Neutrophil (primary cell): Measurements from ENCODE around the gene ELMO1.

Experiments
- H3K27ac ChIP-seq: fragments of 200-600 bp; sonication (generic); 2 replicates; pipeline ENCODE4 v1.5.1; 2016; ENCODE audit warnings: mild to moderate bottlenecking, moderate library complexity
- H3K27me3 ChIP-seq: fragments of 200-600 bp; sonication (generic); 2 replicates; pipeline ENCODE4 v1.6.0; 2016; ENCODE audit warnings: mild to moderate bottlenecking
- H3K36me3 ChIP-seq: fragments of 200-600 bp; sonication (generic); 2 replicates; pipeline ENCODE4 v1.5.1; 2017
- H3K4me1 ChIP-seq, 2 experiments: fragments of 200-600 bp in 1 of 2; sonication (generic) in 1 of 2; 1 replicate in 1 of 2; 2 replicates in 1 of 2; pipeline versions ENCODE4 v1.5.1 to v1.6.1; 2013 to 2016; ENCODE audit warnings: low read depth in 1 of 2, low read length in 1 of 2, mild to moderate bottlenecking in 1 of 2, moderate library complexity in 1 of 2; ENCODE audit not compliant: control insufficient read depth in 1 of 2, insufficient read depth in 1 of 2
- H3K4me3 ChIP-seq, 2 experiments: fragments of 200-600 bp in 1 of 2; sonication (generic) in 1 of 2; 1 replicate in 1 of 2; 2 replicates in 1 of 2; pipeline ENCODE4 v1.5.1; 2013 to 2016; ENCODE audit warnings: low read depth in 1 of 2, low read length in 1 of 2, mild to moderate bottlenecking in 1 of 2, moderate library complexity in 1 of 2
- H3K9me3 ChIP-seq: fragments of 200-600 bp; sonication (generic); 2 replicates; pipeline ENCODE4 v1.5.1; 2016
- CTCF ChIP-seq: fragments of 200-600 bp; sonication (generic); IDR thresholded peaks from 2 replicates; pipeline ENCODE4 v1.5.1; 2016; ENCODE audit warnings: antibody characterized with exemption

The ELMO1 gene

DNA sequence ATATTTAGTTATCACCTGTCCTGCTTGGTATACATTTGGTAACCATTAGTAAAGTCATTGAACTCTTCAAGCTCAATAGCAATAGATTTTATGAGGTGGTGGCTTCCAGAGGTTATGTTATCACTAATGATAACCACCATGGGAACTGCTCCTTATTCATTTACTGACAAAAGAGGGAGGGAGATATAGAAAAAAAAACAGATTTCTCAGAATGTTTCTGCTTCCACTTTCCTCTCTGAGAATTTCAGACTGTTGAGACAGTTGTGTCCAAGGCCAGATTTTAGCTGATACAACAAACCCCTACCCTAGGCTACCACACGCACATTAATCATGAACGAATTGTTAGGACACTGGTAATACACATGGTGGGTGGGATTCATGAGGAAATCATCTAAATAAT, 570.4 kb downstream of the ELMO1 start:
- Histone ChIP-seq H3K9me3 (no peaks in the 10 kb centered on the region), H3K4me1 (no peaks in the 10 kb centered on the region), H3K27ac (no peak overlapping the region), H3K36me3 (peaks cover 90% of the 10 kb centered on the region), H3K27me3 (no peaks in the 10 kb centered on the region), H3K4me3 (no peak overlapping the region)
- TF ChIP-seq CTCF = no peak

GRCh38 chr7:36875794-36876193, 572.9 kb downstream of the ELMO1 start:
- H3K36me3 ChIP-seq = peaks cover 90% of the 10 kb centered on the region
- H3K9me3 ChIP-seq = no peaks in the 10 kb centered on the region
- H3K4me3 ChIP-seq = no peak overlapping the region
- no peaks in the 10 kb centered on the region for H3K27me3 ChIP-seq
- H3K27ac ChIP-seq = no peak overlapping the region
- H3K4me1 ChIP-seq = no peaks in the 10 kb centered on the region
- TF ChIP-seq CTCF = no peak

DNA sequence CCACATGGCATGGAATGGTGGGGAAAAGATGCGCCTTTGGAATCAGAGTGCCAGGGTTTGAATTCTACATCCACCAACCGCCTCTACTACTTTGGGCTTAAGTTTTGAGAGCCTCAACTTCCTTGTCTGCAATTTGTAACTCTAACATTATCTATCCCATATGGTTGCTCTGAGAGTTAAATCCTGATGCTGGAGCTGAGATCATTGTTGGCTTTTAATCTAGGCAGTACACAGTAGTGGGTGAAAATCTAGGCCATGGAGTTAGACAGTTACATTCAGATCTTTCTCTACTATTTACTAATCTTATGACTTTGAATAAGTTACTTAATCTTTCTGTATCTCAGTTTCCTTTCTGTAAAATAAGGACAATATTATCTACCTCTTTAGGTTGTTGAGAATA, 574.6 kb downstream of the ELMO1 start:
- no peaks in the 10 kb centered on the region for H3K4me1 ChIP-seq
- TF ChIP-seq CTCF = no peak
- peaks cover 94% of the 10 kb centered on the region for H3K36me3 ChIP-seq
- H3K4me3 ChIP-seq = no peak overlapping the region
- no peaks in the 10 kb centered on the region for H3K9me3 ChIP-seq
- H3K27me3 ChIP-seq = no peaks in the 10 kb centered on the region
- no peak overlapping the region for H3K27ac ChIP-seq

- TF ChIP-seq CTCF = no peak
- H3K36me3 ChIP-seq = peaks cover 92% of the 10 kb centered on the region
Observed at GRCh38 chr7:36871863-36872262, 576.8 kb downstream of the ELMO1 start.

DNA sequence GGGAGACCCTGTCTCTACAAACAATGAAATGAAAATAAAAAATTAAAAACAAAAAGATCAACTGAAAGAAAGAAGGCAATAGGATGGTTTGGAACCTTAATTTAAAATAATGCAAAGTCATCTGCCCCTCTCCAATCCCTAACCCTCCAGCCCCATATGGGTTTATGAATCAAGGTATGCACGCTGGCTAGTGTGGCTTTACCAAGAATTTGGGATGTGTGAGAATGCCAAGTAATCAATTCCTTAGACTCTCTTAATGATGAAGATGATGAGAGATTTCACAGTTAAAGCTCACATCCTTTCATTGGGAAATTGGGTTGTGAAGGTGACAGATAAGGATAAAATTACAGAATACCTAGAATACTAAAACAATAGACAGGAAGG, 577.3 kb downstream of the ELMO1 start:
- Histone ChIP-seq H3K27me3 (no peaks in the 10 kb centered on the region), H3K4me1 (no peaks in the 10 kb centered on the region), H3K4me3 (no peak overlapping the region), H3K27ac (no peak overlapping the region), H3K36me3 (peaks cover 92% of the 10 kb centered on the region), H3K9me3 (no peaks in the 10 kb centered on the region)
- TF ChIP-seq CTCF = no peak

More at GRCh38 chr7:36871863-36872262, 576.8 kb downstream of the ELMO1 start:
- H3K4me1 ChIP-seq = no peaks in the 10 kb centered on the region
- H3K27me3 ChIP-seq = no peaks in the 10 kb centered on the region
- no peak overlapping the region for H3K4me3 ChIP-seq
- H3K9me3 ChIP-seq = no peaks in the 10 kb centered on the region
- no peak overlapping the region for H3K27ac ChIP-seq
